ENCODE data around the gene POU4F2.

DNA sequence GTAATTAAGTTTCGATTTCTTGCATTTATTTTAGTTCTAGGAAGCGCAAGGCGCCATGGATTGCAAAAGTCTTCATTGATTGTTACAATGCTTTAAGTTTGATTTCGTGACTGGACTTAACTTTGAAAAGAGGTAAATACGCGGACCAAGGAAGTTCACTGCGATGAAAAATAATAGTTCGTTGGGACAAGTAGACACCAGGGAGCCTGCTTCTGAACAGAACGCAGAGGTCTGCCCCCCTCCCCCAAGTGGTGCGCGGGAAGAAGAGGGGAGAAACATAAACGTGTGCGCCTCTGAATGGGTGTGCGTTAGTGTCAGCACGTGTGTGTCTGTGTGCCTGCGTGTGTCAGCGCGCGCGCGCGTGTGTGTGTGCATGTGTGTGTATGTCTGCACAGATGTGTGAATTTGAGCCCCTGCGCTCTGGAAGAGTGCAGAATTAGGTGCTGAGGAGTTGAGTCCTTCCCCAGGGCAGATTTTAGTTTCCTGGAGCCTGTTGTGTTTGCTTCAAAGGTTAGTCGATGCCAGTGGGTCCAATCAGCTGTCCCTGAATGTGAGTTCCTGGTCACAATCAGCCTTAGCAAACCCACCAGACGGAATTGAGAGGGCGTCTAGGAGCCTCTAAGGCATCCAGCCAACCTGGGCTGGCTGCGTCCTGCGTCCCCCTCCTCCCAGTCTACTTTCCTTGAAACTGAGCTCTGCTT is 5.8 kb upstream of the POU4F2 start:
- TF ChIP-seq POLR2A (IDR thresholded peaks at IDR 0.05): no peak
- TF ChIP-seq, protein P1, sequence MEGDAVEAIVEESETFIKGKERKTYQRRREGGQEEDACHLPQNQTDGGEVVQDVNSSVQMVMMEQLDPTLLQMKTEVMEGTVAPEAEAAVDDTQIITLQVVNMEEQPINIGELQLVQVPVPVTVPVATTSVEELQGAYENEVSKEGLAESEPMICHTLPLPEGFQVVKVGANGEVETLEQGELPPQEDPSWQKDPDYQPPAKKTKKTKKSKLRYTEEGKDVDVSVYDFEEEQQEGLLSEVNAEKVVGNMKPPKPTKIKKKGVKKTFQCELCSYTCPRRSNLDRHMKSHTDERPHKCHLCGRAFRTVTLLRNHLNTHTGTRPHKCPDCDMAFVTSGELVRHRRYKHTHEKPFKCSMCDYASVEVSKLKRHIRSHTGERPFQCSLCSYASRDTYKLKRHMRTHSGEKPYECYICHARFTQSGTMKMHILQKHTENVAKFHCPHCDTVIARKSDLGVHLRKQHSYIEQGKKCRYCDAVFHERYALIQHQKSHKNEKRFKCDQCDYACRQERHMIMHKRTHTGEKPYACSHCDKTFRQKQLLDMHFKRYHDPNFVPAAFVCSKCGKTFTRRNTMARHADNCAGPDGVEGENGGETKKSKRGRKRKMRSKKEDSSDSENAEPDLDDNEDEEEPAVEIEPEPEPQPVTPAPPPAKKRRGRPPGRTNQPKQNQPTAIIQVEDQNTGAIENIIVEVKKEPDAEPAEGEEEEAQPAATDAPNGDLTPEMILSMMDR (IDR thresholded peaks at IDR 0.05): no peak
